ENCODE results near the gene KCNK4. TPM values are rescaled to one million over a fixed set of nuclear protein-coding genes. Genes with fewer than 3 reads are reported as not detected.

Gene KCNK4
- polyA plus RNA-seq, 2 of the 4 experiments (the other 2 are of a cell fraction): 0.12 TPM; not detected in 1

DNA sequence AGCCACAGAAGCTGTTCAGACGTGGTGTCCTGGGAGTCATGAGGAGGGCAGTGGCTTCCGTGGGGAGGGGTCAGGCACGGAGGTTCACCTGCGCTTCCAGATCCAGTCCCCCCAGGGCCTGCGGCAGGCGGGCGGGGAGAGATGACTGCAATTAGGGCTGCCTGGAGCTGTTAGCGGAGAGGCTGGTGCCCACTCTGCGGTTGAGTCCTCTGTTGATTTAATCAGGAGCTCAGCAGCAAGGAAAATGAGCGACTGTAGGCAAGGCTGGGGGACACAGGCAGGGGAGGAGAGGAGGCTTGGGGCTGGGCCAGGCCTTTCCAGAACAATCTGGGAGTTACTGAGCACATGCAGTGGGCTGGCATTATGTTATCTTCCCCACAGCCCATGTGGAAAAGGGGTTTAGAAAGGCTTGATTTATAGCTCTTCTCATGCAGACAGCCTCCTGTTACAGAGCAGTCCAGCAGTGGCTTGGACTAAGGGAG is 26.7 kb upstream of the KCNK4 start:
- Histone ChIP-seq H3K9me3 (no peaks in the 10 kb centered on the region), H3K4me3 (no peak overlapping the region), H3K4me2 (no peak overlapping the region), H3K4me1 (peaks cover 14% of the 10 kb centered on the region), H3K27ac (no peak overlapping the region)
- 91% methylated on average over 10 of the region's 10 CpGs for WGBS (ENCODE audit: missing lambda C conversion rate)
- DNase-seq (ENCODE audit: low read depth in 1 of 2, low spot score in 1 of 2) (no peak), FAIRE-seq (no peak), ATAC-seq (no peak)
- no peak for TF ChIP-seq SMC3 (IDR thresholded peaks at IDR 0.05)
- no peak for TF ChIP-seq ZFP36 (IDR thresholded peaks at IDR 0.05; ENCODE audit: borderline replicate concordance, partially characterized antibody)
- TF ChIP-seq, protein P1, sequence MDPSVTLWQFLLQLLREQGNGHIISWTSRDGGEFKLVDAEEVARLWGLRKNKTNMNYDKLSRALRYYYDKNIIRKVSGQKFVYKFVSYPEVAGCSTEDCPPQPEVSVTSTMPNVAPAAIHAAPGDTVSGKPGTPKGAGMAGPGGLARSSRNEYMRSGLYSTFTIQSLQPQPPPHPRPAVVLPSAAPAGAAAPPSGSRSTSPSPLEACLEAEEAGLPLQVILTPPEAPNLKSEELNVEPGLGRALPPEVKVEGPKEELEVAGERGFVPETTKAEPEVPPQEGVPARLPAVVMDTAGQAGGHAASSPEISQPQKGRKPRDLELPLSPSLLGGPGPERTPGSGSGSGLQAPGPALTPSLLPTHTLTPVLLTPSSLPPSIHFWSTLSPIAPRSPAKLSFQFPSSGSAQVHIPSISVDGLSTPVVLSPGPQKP (IDR thresholded peaks at IDR 0.05; ENCODE audit: low read depth, low read length): no peak
- no peak for TF ChIP-seq FOSB (CRISPR knock-in tag; IDR thresholded peaks at IDR 0.05)
- no peak for TF ChIP-seq HOXA7 (CRISPR knock-in tag; IDR thresholded peaks at IDR 0.05)
- TF ChIP-seq, protein P2, sequence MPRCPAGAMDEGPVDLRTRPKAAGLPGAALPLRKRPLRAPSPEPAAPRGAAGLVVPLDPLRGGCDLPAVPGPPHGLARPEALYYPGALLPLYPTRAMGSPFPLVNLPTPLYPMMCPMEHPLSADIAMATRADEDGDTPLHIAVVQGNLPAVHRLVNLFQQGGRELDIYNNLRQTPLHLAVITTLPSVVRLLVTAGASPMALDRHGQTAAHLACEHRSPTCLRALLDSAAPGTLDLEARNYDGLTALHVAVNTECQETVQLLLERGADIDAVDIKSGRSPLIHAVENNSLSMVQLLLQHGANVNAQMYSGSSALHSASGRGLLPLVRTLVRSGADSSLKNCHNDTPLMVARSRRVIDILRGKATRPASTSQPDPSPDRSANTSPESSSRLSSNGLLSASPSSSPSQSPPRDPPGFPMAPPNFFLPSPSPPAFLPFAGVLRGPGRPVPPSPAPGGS (IDR thresholded peaks at IDR 0.05): no peak
- TF ChIP-seq EHF (CRISPR knock-in tag; IDR thresholded peaks at IDR 0.05): no peak
- TF ChIP-seq POLR2A (IDR thresholded peaks at IDR 0.05; ENCODE audit: low read length): no peak
- TF ChIP-seq, protein P3, sequence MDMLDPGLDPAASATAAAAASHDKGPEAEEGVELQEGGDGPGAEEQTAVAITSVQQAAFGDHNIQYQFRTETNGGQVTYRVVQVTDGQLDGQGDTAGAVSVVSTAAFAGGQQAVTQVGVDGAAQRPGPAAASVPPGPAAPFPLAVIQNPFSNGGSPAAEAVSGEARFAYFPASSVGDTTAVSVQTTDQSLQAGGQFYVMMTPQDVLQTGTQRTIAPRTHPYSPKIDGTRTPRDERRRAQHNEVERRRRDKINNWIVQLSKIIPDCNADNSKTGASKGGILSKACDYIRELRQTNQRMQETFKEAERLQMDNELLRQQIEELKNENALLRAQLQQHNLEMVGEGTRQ (IDR thresholded peaks at IDR 0.05): no peak
- TF ChIP-seq SREBF2 (IDR thresholded peaks at IDR 0.05): no peak
- TF ChIP-seq RNF2 (IDR thresholded peaks at IDR 0.05; ENCODE audit: borderline replicate concordance, low read depth): no peak
- no peak for TF ChIP-seq CTCF (IDR thresholded peaks at IDR 0.05)
- no peak for TF ChIP-seq ZC3H11A (IDR thresholded peaks at IDR 0.05)
- TF ChIP-seq JUNB (IDR thresholded peaks at IDR 0.05): no peak
- TF ChIP-seq, protein P4, sequence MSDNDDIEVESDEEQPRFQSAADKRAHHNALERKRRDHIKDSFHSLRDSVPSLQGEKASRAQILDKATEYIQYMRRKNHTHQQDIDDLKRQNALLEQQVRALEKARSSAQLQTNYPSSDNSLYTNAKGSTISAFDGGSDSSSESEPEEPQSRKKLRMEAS (IDR thresholded peaks at IDR 0.05): no peak
- TF ChIP-seq, protein P5, sequence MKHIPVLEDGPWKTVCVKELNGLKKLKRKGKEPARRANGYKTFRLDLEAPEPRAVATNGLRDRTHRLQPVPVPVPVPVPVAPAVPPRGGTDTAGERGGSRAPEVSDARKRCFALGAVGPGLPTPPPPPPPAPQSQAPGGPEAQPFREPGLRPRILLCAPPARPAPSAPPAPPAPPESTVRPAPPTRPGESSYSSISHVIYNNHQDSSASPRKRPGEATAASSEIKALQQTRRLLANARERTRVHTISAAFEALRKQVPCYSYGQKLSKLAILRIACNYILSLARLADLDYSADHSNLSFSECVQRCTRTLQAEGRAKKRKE (CRISPR knock-in tag; IDR thresholded peaks at IDR 0.05; ENCODE audit: low read depth): no peak
- no peak for TF ChIP-seq HEYL (CRISPR knock-in tag; IDR thresholded peaks at IDR 0.05)
- ChIA-PET POLR2A (no interaction called here), CTCF (interaction anchor here (1.1 to 16.0 kb wide), 6 partner anchors 12 to 91 kb away, joined by 3 to 220 read pairs (median 4); partner anchors contain the start of genes CATSPERZ, ESRRA, PLCB3 and PPP1R14B)

DNA sequence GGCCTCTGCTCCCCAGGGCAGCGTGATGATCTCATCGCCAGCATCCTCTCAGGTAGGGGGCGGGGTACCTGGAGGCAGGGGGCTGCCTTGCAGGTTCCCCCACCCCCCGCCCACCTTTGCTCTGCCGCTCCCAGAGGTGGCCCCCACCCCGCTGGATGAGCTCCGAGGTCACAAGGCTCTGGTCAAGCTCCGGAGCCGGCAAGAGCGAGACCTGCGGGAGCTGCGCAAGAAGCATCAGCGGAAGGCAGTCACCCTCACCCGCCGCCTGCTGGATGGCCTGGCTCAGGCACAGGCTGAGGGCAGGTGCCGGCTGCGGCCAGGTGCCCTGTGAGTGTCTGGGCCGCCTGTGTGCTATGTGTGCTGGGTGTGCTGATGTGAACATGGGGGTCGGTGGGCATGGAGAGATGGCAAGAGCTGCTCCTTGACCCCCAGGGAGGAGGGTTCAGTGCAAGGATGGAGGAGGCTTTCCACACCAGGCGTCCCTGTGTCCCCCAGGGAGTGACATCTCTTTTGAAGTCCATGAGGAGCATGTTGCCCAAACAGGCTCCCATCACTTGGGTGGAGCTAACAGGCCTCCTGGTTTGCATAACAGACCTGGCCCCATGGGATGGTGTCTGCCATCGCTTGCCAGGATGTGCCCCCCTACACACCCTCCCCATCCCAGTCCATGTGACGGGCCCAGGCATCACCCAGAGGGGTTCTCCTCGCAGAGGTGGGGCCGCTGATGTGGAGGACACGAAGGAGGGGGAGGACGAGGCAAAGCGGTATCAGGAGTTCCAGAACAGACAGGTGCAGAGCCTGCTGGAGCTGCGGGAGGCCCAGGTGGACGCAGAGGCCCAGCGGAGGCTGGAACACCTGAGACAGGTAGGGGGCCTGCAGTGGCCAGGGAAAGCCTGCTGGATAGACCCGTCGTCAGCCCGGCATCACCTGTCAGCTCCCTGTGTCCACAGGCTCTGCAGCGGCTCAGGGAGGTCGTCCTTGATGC is 25.6 kb upstream of the KCNK4 start:
- DNase-seq (ENCODE audit: low read depth in 1 of 2, low spot score in 1 of 2) (no peak), FAIRE-seq (no peak), ATAC-seq (no peak)
- Histone ChIP-seq H3K4me2 (no peak overlapping the region), H3K4me1 (peaks cover 14% of the 10 kb centered on the region), H3K9me3 (no peaks in the 10 kb centered on the region), H3K4me3 (no peak overlapping the region), H3K27ac (no peak overlapping the region)
- ChIA-PET CTCF (interaction anchor here (1.2 to 16.0 kb wide), 5 partner anchors 11 to 37 kb away, joined by 3 to 220 read pairs (median 5); partner anchors contain the start of genes CATSPERZ, ESRRA, PLCB3 and PPP1R14B), POLR2A (no interaction called here)
- WGBS (ENCODE audit: missing lambda C conversion rate): 89% methylated on average over 30 of the region's 35 CpGs
- TF ChIP-seq CBX8 (IDR thresholded peaks at IDR 0.05) (no peak), CEBPB (IDR thresholded peaks at IDR 0.05) (no peak), RAD21 (conservative IDR thresholded peaks at IDR 0.05 in 1 of 2, IDR thresholded peaks at IDR 0.05 in 1 of 2) (no peak), EHMT2 (IDR thresholded peaks at IDR 0.05; ENCODE audit: low read depth) (no peak), TP53 (CRISPR knock-in tag; IDR thresholded peaks at IDR 0.05) (no peak), FOSL2 (IDR thresholded peaks at IDR 0.05) (no peak), FOSL2 (CRISPR knock-in tag; IDR thresholded peaks at IDR 0.05) (no peak), CHD4 (IDR thresholded peaks at IDR 0.05; ENCODE audit: borderline replicate concordance) (no peak), RNF2 (IDR thresholded peaks at IDR 0.05; ENCODE audit: borderline replicate concordance, low read depth) (no peak), RFX5 (IDR thresholded peaks at IDR 0.05) (no peak), HOXA7 (CRISPR knock-in tag; IDR thresholded peaks at IDR 0.05) (no peak), HOXB5 (CRISPR knock-in tag; IDR thresholded peaks at IDR 0.05) (no peak), SMC3 (IDR thresholded peaks at IDR 0.05) (no peak), RARB (CRISPR knock-in tag; IDR thresholded peaks at IDR 0.05) (no peak), NFE2L2 (conservative IDR thresholded peaks at IDR 0.05; ENCODE audit: low read length) (no peak)
- TF ChIP-seq, protein P1 (IDR thresholded peaks at IDR 0.05; ENCODE audit: low read depth, low read length): no peak
- TF ChIP-seq, protein P4 (IDR thresholded peaks at IDR 0.05): no peak

Measured in A549 (cell line).